ENCODE data around the gene ADAMTS16.

Gene ADAMTS16

DNA sequence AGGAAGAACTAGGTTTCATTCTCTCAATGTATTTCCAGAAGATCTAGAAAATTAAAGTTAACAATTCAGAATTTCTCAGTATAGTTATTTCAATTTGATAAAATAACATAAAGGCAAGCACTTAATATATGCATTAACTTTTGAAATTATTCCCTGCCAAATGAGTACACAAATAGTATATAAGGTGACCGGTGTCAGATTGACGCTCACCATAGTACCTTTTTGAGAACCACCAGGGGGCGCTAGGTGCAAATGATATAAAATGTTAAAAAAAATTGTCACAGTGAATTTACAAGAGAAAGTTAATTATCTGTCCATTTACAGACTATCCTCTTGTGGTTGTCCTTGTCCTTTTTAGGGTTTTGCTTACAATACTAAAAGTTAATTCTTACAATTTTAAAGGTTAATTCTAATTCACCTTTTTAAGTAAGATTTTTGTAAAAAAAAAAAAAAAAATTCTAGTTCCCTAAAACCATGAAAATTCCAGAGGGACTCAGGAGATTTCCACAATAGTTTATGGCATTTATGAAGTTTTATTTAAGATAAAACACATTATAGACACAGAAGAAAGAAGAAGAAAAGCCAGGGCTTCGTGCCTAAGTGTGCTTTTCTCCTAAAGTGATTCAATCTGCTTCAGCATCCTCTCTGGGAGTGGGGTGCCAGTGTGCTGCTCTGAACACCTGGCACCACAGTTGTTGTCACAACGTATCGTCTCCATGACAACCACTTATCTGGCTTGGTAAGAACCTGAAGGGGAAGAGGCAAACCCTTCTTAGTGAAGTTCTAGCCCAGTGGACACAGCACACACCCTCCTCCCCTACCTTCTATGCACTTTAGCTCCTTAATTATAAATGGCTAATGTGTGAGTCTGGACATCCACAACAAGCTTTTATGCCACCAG is 1.7 kb downstream of the ADAMTS16 start:
- DNase-seq = peak; percentile 43

GRCh38 chr5:5144441-5144840 is 4.3 kb downstream of the ADAMTS16 start:
- no peak for DNase-seq

DNA sequence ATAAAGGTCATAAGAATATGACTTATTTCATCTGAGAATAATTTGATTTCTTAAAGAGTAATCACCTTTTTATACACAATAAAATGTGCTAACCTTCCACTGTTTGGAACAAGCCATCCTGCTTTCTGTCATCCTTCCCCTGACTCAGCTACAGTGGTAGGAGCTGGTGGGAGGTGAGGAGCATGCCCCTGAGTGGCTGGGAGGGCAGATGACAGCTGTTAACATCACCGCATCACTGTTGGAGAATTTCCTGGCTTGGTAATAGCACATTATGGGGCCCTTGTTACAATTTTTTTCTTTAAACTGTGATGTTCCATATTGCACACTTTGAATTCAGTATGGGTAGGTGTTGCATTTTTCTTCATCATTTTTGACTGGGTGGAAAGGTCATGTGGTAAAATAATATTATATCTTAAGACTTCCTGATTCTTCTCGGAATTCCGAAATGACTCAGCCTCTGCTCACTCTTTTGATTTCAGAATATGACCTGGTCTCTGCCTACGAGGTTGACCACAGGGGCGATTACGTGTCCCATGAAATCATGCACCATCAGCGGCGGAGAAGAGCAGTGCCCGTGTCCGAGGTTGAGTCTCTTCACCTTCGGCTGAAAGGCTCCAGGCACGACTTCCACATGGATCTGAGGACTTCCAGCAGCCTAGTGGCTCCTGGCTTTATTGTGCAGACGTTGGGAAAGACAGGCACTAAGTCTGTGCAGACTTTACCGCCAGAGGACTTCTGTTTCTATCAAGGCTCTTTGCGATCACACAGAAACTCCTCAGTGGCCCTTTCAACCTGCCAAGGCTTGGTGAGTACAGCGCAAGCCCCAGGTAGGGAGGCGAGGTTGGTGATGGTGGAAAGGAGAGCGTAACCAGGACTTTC is 5.8 kb downstream of the ADAMTS16 start:
- no peak for DNase-seq

GRCh38 chr5:5146530-5147160 is 6.5 kb downstream of the ADAMTS16 start:
- DNase-seq = no peak

- no peak for DNase-seq
Measured at GRCh38 chr5:5149154-5149553, 9.0 kb downstream of the ADAMTS16 start.

DNA sequence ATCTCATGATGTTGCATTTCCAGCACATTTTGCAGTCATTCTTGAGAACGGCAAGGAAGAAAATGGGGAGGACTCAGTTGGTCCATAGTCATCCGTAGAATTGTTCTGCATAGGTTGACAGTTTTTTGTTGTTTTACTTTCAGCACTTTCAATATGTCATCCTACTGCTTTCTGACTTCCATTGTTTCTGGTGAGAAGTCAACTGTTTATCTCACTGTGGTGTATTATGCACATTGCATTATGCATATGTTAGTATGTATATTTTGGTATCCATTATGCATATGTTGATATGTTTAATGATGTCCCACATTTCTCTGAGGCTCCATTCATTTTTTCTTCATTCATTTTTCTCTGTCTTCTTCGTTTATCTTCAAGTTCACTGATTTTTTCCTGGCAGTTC is 10.5 kb downstream of the ADAMTS16 start:
- no peak for DNase-seq

DNA sequence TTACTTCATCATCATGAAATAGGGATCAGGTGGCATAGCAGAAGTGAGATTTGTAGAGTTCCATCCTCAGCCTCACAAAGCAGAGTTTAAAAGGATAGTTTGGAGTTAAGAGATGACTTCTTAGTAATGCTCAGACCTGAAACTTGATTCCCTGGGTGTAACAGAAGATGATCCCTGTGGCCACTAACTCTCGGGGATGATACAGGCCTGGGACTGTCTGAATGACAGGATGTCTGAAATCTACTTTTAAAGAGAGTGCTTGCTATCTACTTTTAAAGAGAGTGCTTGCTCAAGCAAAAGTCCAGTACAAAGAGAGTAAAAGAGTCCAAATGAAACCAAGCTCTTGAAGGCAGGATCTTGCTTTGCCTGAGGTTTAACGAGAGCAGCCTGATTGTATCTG is 14.6 kb downstream of the ADAMTS16 start:
- no peak for DNase-seq

- no peak for DNase-seq
Measured at GRCh38 chr5:5155617-5156016, 15.5 kb downstream of the ADAMTS16 start.

- no peak for DNase-seq
Measured at GRCh38 chr5:5156471-5157082, 16.4 kb downstream of the ADAMTS16 start.

- no peak for DNase-seq
Measured at GRCh38 chr5:5158472-5158895, 18.4 kb downstream of the ADAMTS16 start.

- DNase-seq = no peak
Measured at GRCh38 chr5:5159282-5160103, 19.4 kb downstream of the ADAMTS16 start.

DNA sequence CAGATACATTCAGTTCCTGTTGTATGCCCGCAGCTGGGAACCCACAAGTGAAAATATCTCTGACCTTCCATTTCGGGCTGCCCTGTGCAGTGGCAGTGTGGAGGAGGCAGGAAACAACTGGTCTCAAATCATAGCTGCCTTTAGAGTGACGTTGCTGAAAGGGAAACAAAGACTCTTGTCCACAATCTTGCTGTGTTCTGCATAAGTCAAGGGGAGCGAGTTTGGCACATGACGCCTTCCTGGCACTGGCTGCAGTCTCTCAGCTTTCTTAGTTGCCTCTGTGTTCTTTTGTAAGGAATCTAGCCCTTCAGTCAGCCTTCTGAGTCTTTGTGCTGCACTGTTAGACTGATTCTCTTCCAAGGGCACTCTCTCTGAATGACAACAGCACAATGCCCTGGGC is 24.0 kb downstream of the ADAMTS16 start:
- DNase-seq = no peak

- no peak for DNase-seq
Measured at GRCh38 chr5:5165541-5166002, 25.4 kb downstream of the ADAMTS16 start.

DNA sequence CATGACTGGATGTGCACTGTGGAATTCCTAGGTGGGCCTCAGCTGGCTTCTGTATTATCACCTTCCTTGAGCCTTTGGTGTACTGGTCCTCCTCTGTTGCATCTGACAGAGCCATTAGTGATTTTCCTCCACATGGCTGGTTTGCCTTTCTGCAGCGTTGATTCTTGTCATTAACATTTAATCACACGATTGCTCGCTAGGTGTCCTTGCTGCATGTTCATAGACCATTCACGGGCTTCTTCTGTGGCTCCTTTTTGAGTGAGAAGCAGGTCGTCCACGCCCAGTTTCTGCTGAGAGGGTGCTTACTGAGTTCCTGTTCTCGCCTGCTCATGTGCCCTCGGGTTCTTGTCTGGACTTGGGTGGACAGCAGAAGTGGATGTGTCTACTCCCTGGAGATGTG is 29.3 kb downstream of the ADAMTS16 start:
- DNase-seq = no peak

DNA sequence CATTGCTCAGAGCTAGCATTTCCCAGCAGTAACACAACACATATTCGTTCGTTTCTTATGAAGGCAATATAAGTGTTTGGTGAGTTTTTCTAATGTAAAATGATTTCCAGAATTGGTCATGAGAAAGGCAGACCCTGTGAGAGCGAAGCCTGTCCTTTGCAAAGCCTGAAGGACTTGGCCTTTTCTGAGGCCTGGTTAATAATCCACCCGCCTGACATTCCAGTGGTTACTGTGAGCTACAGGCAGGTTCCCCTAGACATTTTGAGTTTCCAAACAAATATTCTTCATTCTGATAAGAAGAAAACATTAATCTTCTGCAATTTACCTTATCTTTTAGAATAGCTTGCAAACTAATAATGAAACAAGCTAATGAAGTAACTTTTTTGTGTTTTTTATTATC is 38.0 kb downstream of the ADAMTS16 start:
- no peak for DNase-seq

DNA sequence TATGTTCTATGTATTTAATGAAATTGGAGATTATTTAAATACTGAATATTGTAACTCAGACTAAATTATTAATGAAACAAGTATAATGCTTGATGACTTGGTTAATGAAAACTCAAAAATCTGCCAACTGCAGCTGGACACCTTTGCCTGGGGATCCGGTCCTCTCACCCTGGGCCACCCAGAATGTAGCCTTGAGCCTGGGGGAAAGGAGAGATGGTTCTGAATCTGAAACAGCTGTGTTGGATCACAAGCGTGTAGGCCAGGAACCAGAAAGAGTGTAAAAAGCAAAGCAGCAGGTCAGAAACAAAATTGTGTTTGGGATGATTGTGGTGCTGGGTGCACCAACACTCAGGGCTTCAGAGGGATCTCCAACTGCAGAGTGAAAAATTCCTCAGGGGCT is 38.5 kb downstream of the ADAMTS16 start:
- DNase-seq = no peak

GRCh38 chr5:5179079-5179478 is 38.9 kb downstream of the ADAMTS16 start:
- no peak for DNase-seq

DNA sequence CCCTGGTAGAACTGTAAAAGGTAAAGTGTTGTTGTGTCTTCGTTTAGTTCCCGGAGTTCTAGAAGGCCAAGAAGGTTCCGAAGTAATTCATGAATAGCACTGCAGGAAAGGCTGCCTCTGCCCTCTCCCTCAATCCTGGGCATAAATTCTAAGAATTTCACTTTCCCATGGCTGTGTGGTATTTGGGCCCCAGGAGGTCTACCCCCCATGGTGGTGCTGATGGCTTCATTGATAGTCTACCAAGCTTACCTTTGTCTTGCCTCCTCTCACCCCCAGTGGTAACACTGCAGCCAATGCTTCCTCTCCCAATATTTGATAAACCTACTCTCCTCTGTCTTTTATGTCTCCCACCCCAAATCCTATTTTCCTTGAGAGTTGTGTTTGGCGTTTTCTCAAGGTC is 39.5 kb downstream of the ADAMTS16 start:
- no peak for DNase-seq

DNA sequence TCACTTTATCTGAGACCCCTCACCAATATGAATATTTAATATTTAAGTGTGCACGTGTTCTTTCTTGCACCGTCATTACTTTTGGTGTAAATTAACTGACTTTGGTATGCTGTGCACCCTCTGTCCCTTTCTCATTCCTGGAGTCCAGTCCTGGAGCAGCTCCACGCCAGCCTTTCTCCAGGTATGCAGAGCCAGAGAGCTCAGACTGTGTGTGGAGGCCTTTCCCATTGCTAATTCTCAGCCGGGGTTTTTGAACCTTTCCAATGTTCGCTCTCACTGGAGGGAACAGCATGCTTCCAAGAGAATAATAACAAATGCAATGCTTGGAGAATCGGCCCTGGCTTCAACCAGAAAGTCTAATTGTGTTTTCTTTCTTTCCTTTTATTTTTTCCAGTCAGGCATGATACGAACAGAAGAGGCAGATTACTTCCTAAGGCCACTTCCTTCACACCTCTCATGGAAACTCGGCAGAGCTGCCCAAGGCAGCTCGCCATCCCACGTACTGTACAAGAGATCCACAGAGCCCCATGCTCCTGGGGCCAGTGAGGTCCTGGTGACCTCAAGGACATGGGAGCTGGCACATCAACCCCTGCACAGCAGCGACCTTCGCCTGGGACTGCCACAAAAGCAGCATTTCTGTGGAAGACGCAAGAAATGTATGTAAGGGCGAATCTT is 41.7 kb downstream of the ADAMTS16 start:
- no peak for DNase-seq

GRCh38 chr5:5182508-5183188 is 42.5 kb downstream of the ADAMTS16 start:
- no peak for DNase-seq
